Transverse colon (tissue), 4 donors: ENCODE results near the gene GPBP1. TPM values are rescaled to one million over a fixed set of nuclear protein-coding genes. Genes with fewer than 3 reads are reported as not detected.

Source experiments
- DNase-seq: peaks from one replicate; pipeline ENCODE4 v3.0.0-alpha.2; 2019
- H3K27ac ChIP-seq, 4 donors: fragments of 200-600 bp; sonication (generic); 2 replicates each; pipeline ENCODE4 v1.5.1; 2016 to 2018; ENCODE audit warnings: inconsistent platforms in 4 of 4
- H3K27me3 ChIP-seq: fragments of 200-600 bp; sonication (generic); 2 replicates; pipeline ENCODE4 v1.5.1; 2017; ENCODE audit warnings: inconsistent platforms
- H3K36me3 ChIP-seq, 4 donors: fragments of 200-600 bp; sonication (generic); 2 replicates each; pipeline ENCODE4 v1.5.1; 2017 to 2019; ENCODE audit warnings: inconsistent platforms in 4 of 4
- H3K4me1 ChIP-seq, 4 donors: fragments of 200-600 bp; sonication (generic); 2 replicates each; pipeline ENCODE4 v1.5.1; 2017 to 2020; ENCODE audit warnings: inconsistent platforms in 4 of 4
- H3K4me3 ChIP-seq, 4 donors: fragments of 200-600 bp; sonication (generic); 1 replicate in 1 of 4; 2 replicates in 3 of 4; pipeline versions ENCODE4 v1.5.1 to v1.6.1; 2017 to 2019; ENCODE audit warnings: inconsistent platforms in 4 of 4
- H3K9me3 ChIP-seq, 2 donors: fragments of 200-600 bp; sonication (generic); 2 replicates each; pipeline ENCODE4 v1.5.1; 2017 to 2019; ENCODE audit warnings: inconsistent platforms in 2 of 2
- CTCF ChIP-seq, 5 experiments: fragments of 200-600 bp in 3 of 5; fragments of 450-650 bp in 2 of 5; sonication (generic) in 3 of 5; IDR thresholded peaks; 1 replicate in 2 of 5; 2 replicates in 3 of 5; pipeline ENCODE4 v1.5.1; 2016 to 2017; ENCODE audit warnings: antibody characterized with exemption in 5 of 5, inconsistent platforms in 3 of 5, mild to moderate bottlenecking in 2 of 5, moderate library complexity in 1 of 5
- EP300 ChIP-seq: sonication (generic); formaldehyde crosslinking; IDR thresholded peaks from one replicate; pipeline ENCODE4 v1.6.1; 2017; ENCODE audit warnings: antibody characterized with exemption, low read depth
- POLR2A ChIP-seq: fragments of 450-650 bp; IDR thresholded peaks from one replicate; pipeline ENCODE4 v1.6.1; 2016; ENCODE audit warnings: antibody characterized with exemption, mild to moderate bottlenecking, moderate library complexity
- POLR2AphosphoS5 ChIP-seq, 3 donors: sonication (generic); formaldehyde crosslinking; IDR thresholded peaks; one replicate each; pipeline ENCODE4 v1.6.1; 2016; ENCODE audit warnings: antibody characterized with exemption in 3 of 3
- WGBS, 2 donors: methylation state at CpG; one replicate each; pipeline ENCODE4 v1.1.5; 2018; ENCODE audit warnings: low coverage in 1 of 2; 5-methylcytosine and 5-hydroxymethylcytosine counted together
- in situ Hi-C, 4 donors: fragments of 200-750 bp; cut with MboI; loops; one replicate each; pipeline versions ENCODE4 v1.15.0 to v1.15.1; 2017; ENCODE audit warnings: low sequenced_read_pairs in 3 of 4, low pct_ligation_motif_present in 1 of 4, low pct_unique_long_range_greater_than_20kb in 1 of 4
- intact Hi-C: fragments of 100-400 bp; cut with DNase I; formaldehyde crosslinking; loops from one replicate; pipeline ENCODE4 v1.15.1; 2023; ENCODE audit warnings: low total_unique reads
- total RNA-seq, 4 donors: library from RNA; depleted of rRNA; stranded (reverse); fragments of >200 nt; gene quantifications; one replicate each; pipeline ENCODE4 v1.1.0, GENCODE V29; 2016

The GPBP1 gene
- total RNA-seq, 4 donors from 2014 or later, result 36.7 to 95.1 (median 75.6) TPM

GRCh38 chr5:57179262-57180200 is 5.7 kb downstream of the GPBP1 start:
- Histone ChIP-seq H3K27ac (peak overlapping the region; percentile 4 to 43 (median 28)), H3K27me3 (no peaks in the 10 kb centered on the region), H3K36me3 (peaks cover 0 to 7% (median 0%) of the 10 kb centered on the region in 4 donors), H3K9me3 (no peaks in the 10 kb centered on the region), H3K4me1 (peaks cover 0 to 76% (median 38%) of the 10 kb centered on the region in 4 donors), H3K4me3 (peak overlapping the region in 2 of 4 donors; percentile 4 to 78)
- TF ChIP-seq POLR2A (no peak), EP300 (no peak), POLR2AphosphoS5 (IDR thresholded peaks at IDR 0.05) (no peak), CTCF (IDR thresholded peaks at IDR 0.05) (no peak)
- in situ Hi-C loops (no loop called here), intact Hi-C loops (loop anchor here (5.0 kb wide), 2 partner anchors 38 to 1278 kb away; no protein-coding TSS in a partner anchor)
- WGBS, 2 donors, result 27 to 39% methylated on average over 9 to 12 of the region's 12 CpGs
- DNase-seq, result no peak

- no peaks in the 10 kb centered on the region for H3K27me3 ChIP-seq
- WGBS, 2 donors, result 65 to 69% methylated on average over 10 of the region's 10 CpGs
- DNase-seq, result no peak
- in situ Hi-C loops, result no loop called here
- H3K9me3 ChIP-seq, result no peaks in the 10 kb centered on the region
- H3K4me1 ChIP-seq, result peaks cover 6 to 92% (median 48%) of the 10 kb centered on the region in 4 donors
- H3K36me3 ChIP-seq, result peaks cover 0 to 7% (median 0%) of the 10 kb centered on the region in 4 donors
- intact Hi-C loops, result loop anchor here (5.0 kb wide), 1 partner anchor 36 kb away; no protein-coding TSS in a partner anchor
- no peak overlapping the region for H3K27ac ChIP-seq
- no peak for TF ChIP-seq EP300
- TF ChIP-seq POLR2A, result no peak
- no peak for TF ChIP-seq POLR2AphosphoS5 (IDR thresholded peaks at IDR 0.05)
- no peak for TF ChIP-seq CTCF (IDR thresholded peaks at IDR 0.05)
- H3K4me3 ChIP-seq, result peak overlapping the region in 1 of 4 donors; percentile 8
Measured at GRCh38 chr5:57181154-57181553, 7.3 kb downstream of the GPBP1 start.

GRCh38 chr5:57184322-57184721 is 10.5 kb downstream of the GPBP1 start:
- no peaks in the 10 kb centered on the region for H3K27me3 ChIP-seq
- H3K4me1 ChIP-seq, result peaks cover 20 to 94% (median 39%) of the 10 kb centered on the region in 4 donors
- peaks cover 0 to 7% (median 0%) of the 10 kb centered on the region in 4 donors for H3K36me3 ChIP-seq
- WGBS, 2 donors, result 96% methylated on average over 2 of the region's 2 CpGs; no CpG with 5 or more reads in 1 of the 2 donors
- no peak for DNase-seq
- intact Hi-C loops, result loop anchor here (5.0 kb wide), 1 partner anchor 33 kb away; no protein-coding TSS in a partner anchor
- no peak overlapping the region for H3K4me3 ChIP-seq
- TF ChIP-seq EP300 (no peak), CTCF (IDR thresholded peaks at IDR 0.05) (no peak), POLR2A (no peak), POLR2AphosphoS5 (IDR thresholded peaks at IDR 0.05) (no peak)
- in situ Hi-C loops, result no loop called here
- H3K27ac ChIP-seq, result no peak overlapping the region
- no peaks in the 10 kb centered on the region for H3K9me3 ChIP-seq

GRCh38 chr5:57185313-57185712 is 11.5 kb downstream of the GPBP1 start:
- Histone ChIP-seq H3K4me3 (no peak overlapping the region), H3K27ac (no peak overlapping the region), H3K27me3 (no peaks in the 10 kb centered on the region), H3K36me3 (peaks cover 0 to 7% (median 0%) of the 10 kb centered on the region in 4 donors), H3K4me1 (peaks cover 25 to 94% (median 35%) of the 10 kb centered on the region in 4 donors), H3K9me3 (no peaks in the 10 kb centered on the region)
- DNase-seq, result no peak
- TF ChIP-seq POLR2AphosphoS5 (IDR thresholded peaks at IDR 0.05) (no peak), EP300 (no peak), CTCF (IDR thresholded peaks at IDR 0.05) (no peak), POLR2A (no peak)
- 67 to 74% methylated on average over 9 of the region's 9 CpGs for WGBS, 2 donors
- in situ Hi-C loops (no loop called here), intact Hi-C loops (no loop called here)
